ENCODE results near the gene BCHE.

DNA sequence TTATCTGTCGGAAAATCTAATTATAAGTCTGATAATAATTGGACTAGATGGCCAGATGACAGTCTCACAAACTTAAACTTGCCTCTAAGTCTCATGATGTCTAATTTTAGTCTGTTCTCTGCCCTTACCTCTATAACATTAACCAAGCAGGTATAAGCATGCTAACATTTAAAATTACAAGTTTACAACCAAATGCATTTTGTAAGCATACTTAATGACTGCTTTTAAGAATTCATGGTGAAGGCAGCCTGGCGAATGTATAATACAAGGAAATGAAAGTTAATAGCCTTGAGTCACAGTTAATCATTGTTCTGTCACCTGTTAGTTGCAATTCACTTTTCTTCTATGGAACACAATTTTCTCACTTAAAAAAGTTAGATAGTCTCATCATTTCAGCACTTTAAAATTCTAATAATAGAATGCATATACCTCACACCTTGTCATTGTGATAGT lies 16.5 kb downstream of the BCHE start:
- TF ChIP-seq, protein P1, sequence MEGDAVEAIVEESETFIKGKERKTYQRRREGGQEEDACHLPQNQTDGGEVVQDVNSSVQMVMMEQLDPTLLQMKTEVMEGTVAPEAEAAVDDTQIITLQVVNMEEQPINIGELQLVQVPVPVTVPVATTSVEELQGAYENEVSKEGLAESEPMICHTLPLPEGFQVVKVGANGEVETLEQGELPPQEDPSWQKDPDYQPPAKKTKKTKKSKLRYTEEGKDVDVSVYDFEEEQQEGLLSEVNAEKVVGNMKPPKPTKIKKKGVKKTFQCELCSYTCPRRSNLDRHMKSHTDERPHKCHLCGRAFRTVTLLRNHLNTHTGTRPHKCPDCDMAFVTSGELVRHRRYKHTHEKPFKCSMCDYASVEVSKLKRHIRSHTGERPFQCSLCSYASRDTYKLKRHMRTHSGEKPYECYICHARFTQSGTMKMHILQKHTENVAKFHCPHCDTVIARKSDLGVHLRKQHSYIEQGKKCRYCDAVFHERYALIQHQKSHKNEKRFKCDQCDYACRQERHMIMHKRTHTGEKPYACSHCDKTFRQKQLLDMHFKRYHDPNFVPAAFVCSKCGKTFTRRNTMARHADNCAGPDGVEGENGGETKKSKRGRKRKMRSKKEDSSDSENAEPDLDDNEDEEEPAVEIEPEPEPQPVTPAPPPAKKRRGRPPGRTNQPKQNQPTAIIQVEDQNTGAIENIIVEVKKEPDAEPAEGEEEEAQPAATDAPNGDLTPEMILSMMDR (IDR thresholded peaks at IDR 0.05; ENCODE audit: low read depth, low read length) = no peak
- TF ChIP-seq POLR2A (IDR thresholded peaks at IDR 0.05; ENCODE audit: extremely low read depth, insufficient read length) (no peak), MYC (IDR thresholded peaks at IDR 0.05; ENCODE audit: low read depth, low read length) (no peak)
- TF ChIP-seq, protein P2, sequence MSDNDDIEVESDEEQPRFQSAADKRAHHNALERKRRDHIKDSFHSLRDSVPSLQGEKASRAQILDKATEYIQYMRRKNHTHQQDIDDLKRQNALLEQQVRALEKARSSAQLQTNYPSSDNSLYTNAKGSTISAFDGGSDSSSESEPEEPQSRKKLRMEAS (IDR thresholded peaks at IDR 0.05; ENCODE audit: low read depth, low read length) = no peak

All from NB4 (cell line).